WI38 (cell line): ENCODE results near the gene MEN1.

Source experiments
- H3K4me3 ChIP-seq: 2 replicates; pipeline ENCODE4 v1.5.1; 2011; ENCODE audit warnings: low read depth, mild to moderate bottlenecking, control low read depth, low read length
- TF ChIP-seq, protein P1 (sequence below): IDR thresholded peaks from 2 replicates; pipeline ENCODE4 v1.5.1; 2012; ENCODE audit warnings: low read depth, mild to moderate bottlenecking, control low read depth, low read length

The MEN1 gene

DNA sequence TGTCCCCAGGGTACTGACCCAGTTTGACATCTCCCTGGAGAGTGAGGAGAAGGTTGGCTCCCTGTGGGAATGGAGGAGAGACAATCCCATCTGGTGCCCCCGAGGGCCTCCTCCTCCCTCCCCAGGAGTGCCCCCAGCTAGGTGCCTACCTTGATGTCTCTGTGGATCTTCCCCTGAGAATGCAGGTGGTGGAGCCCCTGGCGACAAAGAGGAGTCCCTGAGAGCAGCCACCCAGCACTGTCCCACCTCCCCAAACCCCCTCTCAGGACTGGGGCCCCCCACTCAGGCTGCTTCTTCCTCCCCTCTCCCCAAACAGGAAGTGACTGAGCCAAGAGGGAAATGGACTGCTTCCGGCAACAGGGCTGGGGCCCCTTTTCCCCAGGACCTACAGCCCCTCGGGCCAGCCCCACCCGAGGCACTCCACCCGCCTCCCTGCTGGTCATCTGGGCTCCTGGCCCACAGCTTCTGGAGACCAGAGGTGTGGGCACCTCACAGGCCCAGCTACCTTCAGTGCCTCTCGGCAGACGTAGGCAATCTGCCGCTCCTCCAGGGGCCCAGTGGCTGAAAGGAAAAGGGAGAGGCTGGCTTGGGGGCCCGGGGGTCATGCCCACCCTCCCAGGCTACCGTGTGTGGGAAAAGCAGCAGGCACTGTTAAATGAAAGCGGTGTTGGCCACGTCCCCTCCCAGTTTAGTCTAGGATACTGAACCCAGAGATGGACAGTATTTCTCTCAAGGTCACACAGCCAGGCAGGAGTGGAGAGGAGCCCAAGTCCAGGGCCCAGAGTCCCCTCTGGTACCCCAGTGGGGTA, 8.6 kb downstream of the MEN1 start:
- TF ChIP-seq, protein P1, sequence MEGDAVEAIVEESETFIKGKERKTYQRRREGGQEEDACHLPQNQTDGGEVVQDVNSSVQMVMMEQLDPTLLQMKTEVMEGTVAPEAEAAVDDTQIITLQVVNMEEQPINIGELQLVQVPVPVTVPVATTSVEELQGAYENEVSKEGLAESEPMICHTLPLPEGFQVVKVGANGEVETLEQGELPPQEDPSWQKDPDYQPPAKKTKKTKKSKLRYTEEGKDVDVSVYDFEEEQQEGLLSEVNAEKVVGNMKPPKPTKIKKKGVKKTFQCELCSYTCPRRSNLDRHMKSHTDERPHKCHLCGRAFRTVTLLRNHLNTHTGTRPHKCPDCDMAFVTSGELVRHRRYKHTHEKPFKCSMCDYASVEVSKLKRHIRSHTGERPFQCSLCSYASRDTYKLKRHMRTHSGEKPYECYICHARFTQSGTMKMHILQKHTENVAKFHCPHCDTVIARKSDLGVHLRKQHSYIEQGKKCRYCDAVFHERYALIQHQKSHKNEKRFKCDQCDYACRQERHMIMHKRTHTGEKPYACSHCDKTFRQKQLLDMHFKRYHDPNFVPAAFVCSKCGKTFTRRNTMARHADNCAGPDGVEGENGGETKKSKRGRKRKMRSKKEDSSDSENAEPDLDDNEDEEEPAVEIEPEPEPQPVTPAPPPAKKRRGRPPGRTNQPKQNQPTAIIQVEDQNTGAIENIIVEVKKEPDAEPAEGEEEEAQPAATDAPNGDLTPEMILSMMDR, result no peak
- peak overlapping the region; percentile 57; the same call in 1 of the 2 replicates for H3K4me3 ChIP-seq

DNA sequence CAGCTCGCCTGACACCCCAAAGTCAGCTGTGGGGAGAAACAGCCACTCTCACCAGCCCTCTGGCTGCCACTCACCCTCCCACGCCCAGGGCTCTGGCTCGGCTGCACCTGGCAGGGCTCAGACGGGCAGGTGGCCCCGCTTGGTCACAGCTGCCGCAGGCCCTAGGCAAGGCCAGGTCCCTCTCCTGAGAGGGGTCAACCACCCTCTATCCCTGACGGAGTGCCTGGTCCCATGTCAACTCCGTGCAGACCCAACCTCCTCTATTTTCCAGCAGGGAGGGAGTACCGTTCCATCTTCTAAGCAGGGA, 9.2 kb downstream of the MEN1 start:
- H3K4me3 ChIP-seq, result no peak overlapping the region
- TF ChIP-seq, protein P1, result no peak

DNA sequence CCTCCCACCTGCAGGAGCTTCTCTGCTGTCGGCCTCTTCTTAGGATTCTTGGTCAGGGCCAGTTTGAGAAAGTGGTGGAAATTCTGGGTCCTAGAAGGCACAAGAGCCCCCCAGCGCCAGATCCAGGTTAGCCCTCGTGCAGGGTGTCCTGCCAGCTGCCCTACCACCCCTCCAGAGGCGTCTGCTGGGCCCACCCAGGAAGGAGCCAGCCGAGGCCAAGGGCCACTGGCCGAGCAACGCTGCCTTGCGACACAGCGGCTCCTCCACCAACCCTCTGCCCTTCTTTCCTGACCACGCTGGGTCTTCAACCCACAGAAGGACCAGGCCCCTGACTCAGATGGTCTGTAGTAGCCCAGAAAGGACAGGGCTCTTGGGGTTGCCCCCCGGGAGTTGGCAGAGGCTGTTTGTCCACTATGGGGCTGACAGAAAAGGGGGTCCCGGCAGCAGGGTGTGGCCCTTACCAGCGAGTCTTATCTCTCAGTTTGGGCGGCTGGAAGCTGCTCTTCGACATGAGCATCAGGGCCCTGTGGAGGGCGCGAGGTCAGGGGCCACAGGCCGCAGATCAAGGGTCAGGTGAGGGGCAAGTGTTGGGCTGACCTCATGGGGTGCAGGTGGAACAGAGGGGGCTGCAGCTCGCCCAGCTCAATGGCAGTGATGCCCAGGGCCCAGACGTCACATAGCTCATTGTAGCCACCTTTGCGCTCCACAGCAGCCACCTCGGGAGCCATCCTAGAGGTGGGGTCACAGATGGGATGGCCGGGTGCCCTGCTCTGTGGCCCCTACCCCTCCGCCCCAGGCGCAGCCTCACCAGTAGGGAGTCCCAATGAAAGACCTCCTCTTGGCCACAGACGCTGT, 9.8 kb downstream of the MEN1 start:
- no peak overlapping the region for H3K4me3 ChIP-seq
- TF ChIP-seq, protein P1, result no peak

DNA sequence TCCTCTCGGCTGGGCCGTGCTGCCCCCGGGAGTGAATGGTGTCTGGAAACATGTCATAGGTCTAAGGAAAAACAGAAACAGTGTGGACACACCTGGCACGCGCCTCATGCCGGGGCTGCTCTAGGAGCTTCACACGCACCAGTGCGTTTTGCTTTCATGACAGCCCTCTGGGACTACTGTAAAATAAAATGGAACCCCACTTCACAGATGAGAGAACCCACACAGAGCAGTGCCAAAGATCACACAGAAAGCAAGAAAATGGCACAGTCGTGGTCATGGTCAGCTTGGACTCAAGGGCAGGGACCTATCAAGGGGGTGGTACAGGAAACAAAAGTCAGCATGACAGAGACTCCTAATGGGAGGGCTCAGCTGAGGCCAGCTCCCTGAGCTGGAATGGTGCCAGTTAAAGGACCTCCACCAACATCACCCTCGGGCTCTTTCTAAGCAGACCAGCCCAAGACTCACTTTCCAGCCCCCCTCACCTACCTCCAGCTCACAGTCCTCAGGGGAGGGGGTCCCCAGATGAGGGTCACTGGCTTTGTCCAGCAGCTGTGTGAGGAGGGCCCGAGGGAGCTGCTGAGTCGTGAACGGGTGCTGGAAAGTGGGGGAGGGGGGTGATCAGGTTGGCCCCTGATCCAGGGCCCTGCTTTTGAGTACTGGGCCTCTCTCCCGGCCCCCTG, 10.6 kb downstream of the MEN1 start:
- no peak overlapping the region for H3K4me3 ChIP-seq
- TF ChIP-seq, protein P1, result no peak

DNA sequence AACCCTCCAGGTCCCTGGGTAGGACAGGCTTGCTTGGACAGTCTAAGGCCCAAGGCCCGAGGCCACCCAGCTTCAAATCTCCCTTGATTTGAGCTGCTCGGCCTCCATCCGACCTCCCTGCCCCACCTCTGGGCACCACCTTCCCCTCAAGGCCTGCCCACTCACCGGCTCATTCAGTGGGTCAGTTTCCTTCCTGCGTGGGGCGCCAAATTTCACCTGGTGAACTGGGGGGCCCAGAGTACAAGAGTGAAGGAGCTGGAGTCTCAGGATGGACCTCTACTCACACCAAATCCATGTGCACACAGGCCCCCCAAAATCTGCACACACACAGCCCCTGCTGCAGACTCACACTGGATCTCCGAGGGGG, 11.1 kb downstream of the MEN1 start:
- H3K4me3 ChIP-seq, result no peak overlapping the region
- TF ChIP-seq, protein P1, result no peak

DNA sequence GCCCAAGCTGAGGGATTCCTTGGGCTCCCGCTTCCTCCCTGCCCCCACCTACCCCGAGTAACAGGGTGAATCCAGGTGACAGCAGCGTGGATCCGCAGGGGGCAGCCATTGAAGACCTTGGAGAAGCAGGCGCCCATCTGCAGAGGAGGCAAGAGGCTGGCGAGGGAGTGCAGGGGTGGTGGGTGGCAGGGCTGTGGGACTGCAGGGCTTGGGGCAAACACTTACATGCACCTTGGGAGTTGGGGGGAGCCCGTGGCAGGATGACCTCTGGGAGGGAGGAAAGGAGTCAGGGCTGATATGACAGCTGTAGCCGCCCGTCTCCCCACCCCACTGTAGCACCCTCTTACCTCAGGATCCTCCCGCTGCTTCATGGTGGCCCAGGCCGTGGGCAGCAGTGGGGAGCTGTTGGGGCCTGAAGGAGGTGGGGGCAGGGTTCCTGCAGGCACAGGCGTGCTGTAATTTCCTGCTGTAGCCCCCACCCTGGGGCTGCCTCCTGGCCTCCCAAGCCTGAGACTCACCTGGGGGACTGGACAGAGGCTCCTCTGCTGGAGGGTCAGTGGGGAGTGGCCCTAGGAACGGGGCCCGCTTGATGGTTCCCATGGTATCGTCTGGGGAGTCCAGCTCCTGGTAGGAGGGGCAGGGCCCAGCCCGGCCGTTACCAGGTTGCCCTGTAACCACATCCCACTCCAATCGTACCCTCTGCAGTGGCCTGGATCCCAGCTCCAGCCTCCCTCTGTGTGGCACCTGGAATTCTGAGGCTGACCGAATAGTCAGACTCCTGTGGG, 13.4 kb downstream of the MEN1 start:
- no peak overlapping the region for H3K4me3 ChIP-seq

More for the DNA sequence above, 13.4 kb downstream of the MEN1 start:
- TF ChIP-seq, protein P1, result no peak
